ENCODE data around the gene FAM3B. TPM values are rescaled to one million over a fixed set of nuclear protein-coding genes. Genes with fewer than 3 reads are reported as not detected.

Gene FAM3B
- total and polyA plus RNA-seq, 2 experiments from 2014 or later: 2.5 to 3.6 TPM

DNA sequence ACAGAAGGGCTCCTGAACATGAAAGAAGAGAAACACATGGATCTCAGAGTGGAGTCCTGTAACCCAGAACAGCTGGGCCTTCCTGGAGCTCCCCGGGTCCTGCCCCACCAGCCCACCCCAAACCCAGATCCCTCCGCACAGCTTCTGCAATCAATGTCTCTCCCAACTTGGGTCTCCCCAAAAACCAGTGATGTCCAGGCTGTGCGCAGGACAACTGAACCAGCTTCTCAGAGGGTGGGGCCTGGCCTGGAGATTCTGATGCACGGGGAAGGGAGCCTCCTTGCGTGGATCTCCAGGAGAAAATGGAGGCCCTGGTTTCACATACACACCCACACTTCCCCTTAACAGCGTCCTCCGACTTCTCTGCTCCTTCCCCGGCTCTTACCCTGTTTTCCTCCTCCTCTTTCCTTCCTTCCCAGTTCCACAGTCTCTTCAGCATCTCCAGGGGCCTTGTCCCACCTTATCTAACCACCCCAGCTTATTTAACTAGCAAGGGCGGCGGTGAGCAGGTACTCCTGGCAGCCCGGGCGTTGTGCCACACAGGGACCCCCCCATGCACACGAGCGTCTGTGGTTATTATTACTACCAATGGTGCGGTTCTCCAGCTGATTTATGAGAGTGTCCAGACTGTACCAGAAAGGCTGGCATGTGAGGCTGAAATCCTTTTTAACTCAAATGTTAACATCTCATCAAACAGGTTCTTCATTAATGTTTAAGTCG lies 34.0 kb downstream of the FAM3B start:
- no peak overlapping the region for H3K4me2 ChIP-seq
- no peak overlapping the region for H3K27ac Mint-ChIP-seq

DNA sequence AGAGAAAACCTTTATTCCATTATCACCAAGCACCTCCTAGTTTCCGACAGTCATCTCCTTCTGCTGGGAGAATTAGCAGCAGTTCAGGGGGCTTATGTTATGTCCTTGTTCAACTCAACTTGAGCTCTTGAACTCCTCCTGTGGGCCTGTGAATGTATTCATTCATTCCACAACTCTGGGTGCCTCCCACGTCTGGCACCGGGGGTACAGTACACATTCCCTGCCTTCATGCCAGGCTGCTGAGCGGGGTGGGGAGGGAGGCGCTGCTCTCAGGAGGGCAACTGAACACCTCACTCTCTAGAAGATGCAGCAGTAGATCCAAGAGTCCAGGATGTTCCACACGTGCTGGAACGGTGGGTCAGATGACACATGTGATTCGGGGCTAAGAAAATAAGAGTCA lies 40.9 kb downstream of the FAM3B start:
- H3K27ac Mint-ChIP-seq: no peak overlapping the region
- no peaks in the 10 kb centered on the region for H3K79me2 ChIP-seq (replicated peaks; ENCODE audit: insufficient read depth)
- no peak for ATAC-seq

More for the DNA sequence above, 34.0 kb downstream of the FAM3B start:
- H3K9me2 ChIP-seq (ENCODE audit: insufficient read depth): no peaks in the 10 kb centered on the region
- no peak overlapping the region for H3K4me3 Mint-ChIP-seq
- DNase-seq (ENCODE audit: low spot score) (no peak), ATAC-seq (no peak)
- no peaks in the 10 kb centered on the region for H3K4me1 ChIP-seq (ENCODE audit: insufficient read depth)
- no peaks in the 10 kb centered on the region for H3F3A ChIP-seq (replicated peaks; ENCODE audit: low read depth)
- no peaks in the 10 kb centered on the region for H3K9me3 Mint-ChIP-seq
- no peaks in the 10 kb centered on the region for H3K4me1 Mint-ChIP-seq
- H3K79me2 ChIP-seq (replicated peaks; ENCODE audit: insufficient read depth): no peaks in the 10 kb centered on the region
- H2AFZ ChIP-seq: no peak overlapping the region
- no peaks in the 10 kb centered on the region for H3K36me3 Mint-ChIP-seq (ENCODE audit: low read depth)
- TF ChIP-seq EZH2 (IDR thresholded peaks at IDR 0.05; ENCODE audit: low read depth, unreplicated experiment) (no peak), EZH2phosphoT487 (IDR thresholded peaks at IDR 0.05; ENCODE audit: unreplicated experiment) (no peak)
- H4K20me1 ChIP-seq (replicated peaks; ENCODE audit: insufficient read depth): no peaks in the 10 kb centered on the region; the same call in 1 of the 2 replicates
- no peak overlapping the region for H3K4me3 ChIP-seq
- H3K36me3 ChIP-seq (ENCODE audit: insufficient read depth): no peaks in the 10 kb centered on the region
- H3K27me3 Mint-ChIP-seq (ENCODE audit: insufficient read depth, low read depth, poor library complexity): peaks cover 4% of the 10 kb centered on the region
- no peaks in the 10 kb centered on the region for H3K27me3 ChIP-seq (ENCODE audit: insufficient read depth)
- no peak overlapping the region for H3K27ac ChIP-seq (ENCODE audit: low read depth)

More for the DNA sequence above, 40.9 kb downstream of the FAM3B start:
- Mint-ChIP-seq H3K27me3 (ENCODE audit: insufficient read depth, low read depth, poor library complexity) (peaks cover 2% of the 10 kb centered on the region), H3K36me3 (ENCODE audit: low read depth) (no peaks in the 10 kb centered on the region), H3K4me3 (no peak overlapping the region), H3K4me1 (peaks cover 12% of the 10 kb centered on the region), H3K9me3 (no peaks in the 10 kb centered on the region)
- Histone ChIP-seq H3K27me3 (ENCODE audit: insufficient read depth) (no peaks in the 10 kb centered on the region), H3K4me1 (ENCODE audit: insufficient read depth) (no peaks in the 10 kb centered on the region; the same call in 1 of the 2 replicates), H3K9me2 (ENCODE audit: insufficient read depth) (0 out of 2 replicates have a peak, but pooled peaks cover 4% of the 10 kb centered on the region), H3F3A (replicated peaks; ENCODE audit: low read depth) (no peaks in the 10 kb centered on the region), H3K36me3 (ENCODE audit: insufficient read depth) (no peaks in the 10 kb centered on the region), H3K4me2 (no peak overlapping the region), H2AFZ (no peak overlapping the region), H4K20me1 (replicated peaks; ENCODE audit: insufficient read depth) (no peaks in the 10 kb centered on the region), H3K27ac (ENCODE audit: low read depth) (no peak overlapping the region), H3K4me3 (no peak overlapping the region)
- DNase-seq (ENCODE audit: low spot score): no peak
- TF ChIP-seq, protein P1, sequence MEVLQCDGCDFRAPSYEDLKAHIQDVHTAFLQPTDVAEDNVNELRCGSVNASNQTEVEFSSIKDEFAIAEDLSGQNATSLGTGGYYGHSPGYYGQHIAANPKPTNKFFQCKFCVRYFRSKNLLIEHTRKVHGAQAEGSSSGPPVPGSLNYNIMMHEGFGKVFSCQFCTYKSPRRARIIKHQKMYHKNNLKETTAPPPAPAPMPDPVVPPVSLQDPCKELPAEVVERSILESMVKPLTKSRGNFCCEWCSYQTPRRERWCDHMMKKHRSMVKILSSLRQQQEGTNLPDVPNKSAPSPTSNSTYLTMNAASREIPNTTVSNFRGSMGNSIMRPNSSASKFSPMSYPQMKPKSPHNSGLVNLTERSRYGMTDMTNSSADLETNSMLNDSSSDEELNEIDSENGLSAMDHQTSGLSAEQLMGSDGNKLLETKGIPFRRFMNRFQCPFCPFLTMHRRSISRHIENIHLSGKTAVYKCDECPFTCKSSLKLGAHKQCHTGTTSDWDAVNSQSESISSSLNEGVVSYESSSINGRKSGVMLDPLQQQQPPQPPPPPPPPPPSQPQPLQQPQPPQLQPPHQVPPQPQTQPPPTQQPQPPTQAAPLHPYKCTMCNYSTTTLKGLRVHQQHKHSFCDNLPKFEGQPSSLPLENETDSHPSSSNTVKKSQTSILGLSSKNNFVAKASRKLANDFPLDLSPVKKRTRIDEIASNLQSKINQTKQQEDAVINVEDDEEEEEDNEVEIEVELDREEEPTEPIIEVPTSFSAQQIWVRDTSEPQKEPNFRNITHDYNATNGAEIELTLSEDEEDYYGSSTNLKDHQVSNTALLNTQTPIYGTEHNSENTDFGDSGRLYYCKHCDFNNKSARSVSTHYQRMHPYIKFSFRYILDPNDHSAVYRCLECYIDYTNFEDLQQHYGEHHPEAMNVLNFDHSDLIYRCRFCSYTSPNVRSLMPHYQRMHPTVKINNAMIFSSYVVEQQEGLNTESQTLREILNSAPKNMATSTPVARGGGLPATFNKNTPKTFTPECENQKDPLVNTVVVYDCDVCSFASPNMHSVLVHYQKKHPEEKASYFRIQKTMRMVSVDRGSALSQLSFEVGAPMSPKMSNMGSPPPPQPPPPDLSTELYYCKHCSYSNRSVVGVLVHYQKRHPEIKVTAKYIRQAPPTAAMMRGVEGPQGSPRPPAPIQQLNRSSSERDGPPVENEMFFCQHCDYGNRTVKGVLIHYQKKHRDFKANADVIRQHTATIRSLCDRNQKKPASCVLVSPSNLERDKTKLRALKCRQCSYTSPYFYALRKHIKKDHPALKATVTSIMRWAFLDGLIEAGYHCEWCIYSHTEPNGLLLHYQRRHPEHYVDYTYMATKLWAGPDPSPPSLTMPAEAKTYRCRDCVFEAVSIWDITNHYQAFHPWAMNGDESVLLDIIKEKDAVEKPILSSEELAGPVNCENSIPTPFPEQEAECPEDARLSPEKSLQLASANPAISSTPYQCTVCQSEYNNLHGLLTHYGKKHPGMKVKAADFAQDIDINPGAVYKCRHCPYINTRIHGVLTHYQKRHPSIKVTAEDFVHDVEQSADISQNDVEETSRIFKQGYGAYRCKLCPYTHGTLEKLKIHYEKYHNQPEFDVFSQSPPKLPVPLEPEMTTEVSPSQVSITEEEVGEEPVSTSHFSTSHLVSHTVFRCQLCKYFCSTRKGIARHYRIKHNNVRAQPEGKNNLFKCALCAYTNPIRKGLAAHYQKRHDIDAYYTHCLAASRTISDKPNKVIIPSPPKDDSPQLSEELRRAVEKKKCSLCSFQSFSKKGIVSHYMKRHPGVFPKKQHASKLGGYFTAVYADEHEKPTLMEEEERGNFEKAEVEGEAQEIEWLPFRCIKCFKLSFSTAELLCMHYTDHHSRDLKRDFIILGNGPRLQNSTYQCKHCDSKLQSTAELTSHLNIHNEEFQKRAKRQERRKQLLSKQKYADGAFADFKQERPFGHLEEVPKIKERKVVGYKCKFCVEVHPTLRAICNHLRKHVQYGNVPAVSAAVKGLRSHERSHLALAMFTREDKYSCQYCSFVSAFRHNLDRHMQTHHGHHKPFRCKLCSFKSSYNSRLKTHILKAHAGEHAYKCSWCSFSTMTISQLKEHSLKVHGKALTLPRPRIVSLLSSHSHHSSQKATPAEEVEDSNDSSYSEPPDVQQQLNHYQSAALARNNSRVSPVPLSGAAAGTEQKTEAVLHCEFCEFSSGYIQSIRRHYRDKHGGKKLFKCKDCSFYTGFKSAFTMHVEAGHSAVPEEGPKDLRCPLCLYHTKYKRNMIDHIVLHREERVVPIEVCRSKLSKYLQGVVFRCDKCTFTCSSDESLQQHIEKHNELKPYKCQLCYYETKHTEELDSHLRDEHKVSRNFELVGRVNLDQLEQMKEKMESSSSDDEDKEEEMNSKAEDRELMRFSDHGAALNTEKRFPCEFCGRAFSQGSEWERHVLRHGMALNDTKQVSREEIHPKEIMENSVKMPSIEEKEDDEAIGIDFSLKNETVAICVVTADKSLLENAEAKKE (CRISPR knock-in tag; IDR thresholded peaks at IDR 0.05): no peak
- TF ChIP-seq ZNF331 (CRISPR knock-in tag; IDR thresholded peaks at IDR 0.05; ENCODE audit: low read depth) (no peak), ZNF114 (CRISPR knock-in tag; IDR thresholded peaks at IDR 0.05) (no peak), EZH2phosphoT487 (IDR thresholded peaks at IDR 0.05; ENCODE audit: unreplicated experiment) (no peak), JUNB (IDR thresholded peaks at IDR 0.05; ENCODE audit: unreplicated experiment) (no peak)
- TF ChIP-seq, protein P2, sequence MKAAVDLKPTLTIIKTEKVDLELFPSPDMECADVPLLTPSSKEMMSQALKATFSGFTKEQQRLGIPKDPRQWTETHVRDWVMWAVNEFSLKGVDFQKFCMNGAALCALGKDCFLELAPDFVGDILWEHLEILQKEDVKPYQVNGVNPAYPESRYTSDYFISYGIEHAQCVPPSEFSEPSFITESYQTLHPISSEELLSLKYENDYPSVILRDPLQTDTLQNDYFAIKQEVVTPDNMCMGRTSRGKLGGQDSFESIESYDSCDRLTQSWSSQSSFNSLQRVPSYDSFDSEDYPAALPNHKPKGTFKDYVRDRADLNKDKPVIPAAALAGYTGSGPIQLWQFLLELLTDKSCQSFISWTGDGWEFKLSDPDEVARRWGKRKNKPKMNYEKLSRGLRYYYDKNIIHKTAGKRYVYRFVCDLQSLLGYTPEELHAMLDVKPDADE (IDR thresholded peaks at IDR 0.05): no peak

All from GM23338 (cell line).